ENCODE results near the gene SLC45A1. TPM values are rescaled to one million over a fixed set of nuclear protein-coding genes. Genes with fewer than 3 reads are reported as not detected.

Gene SLC45A1
- total and polyA plus RNA-seq, 9 of the 15 experiments (the other 6 are each of a cell fraction or from before 2014, with no cell fraction given) = not detected

- FAIRE-seq = no peak
- intact Hi-C loops (cut with micrococcal nuclease) = no loop called here
Observed at GRCh38 chr1:8364528-8365442, 46.9 kb downstream of the SLC45A1 start.

More at GRCh38 chr1:8364528-8365442, 46.9 kb downstream of the SLC45A1 start:
- H2AFZ ChIP-seq (ENCODE audit: low read depth, low read length) = no peak overlapping the region
- no peaks in the 10 kb centered on the region for H3K9me1 ChIP-seq (ENCODE audit: control insufficient read depth, insufficient read depth, low read length)
- peak overlapping the region in 1 of 2 experiments; percentile 61; a peak in 1 of 4 replicates for H3K9ac ChIP-seq (ENCODE audit: insufficient read depth in 1 of 2, low read depth in 2 of 2, low read length in 2 of 2)
- H3K27me3 ChIP-seq (ENCODE audit: control insufficient read depth in 2 of 2, insufficient read depth in 2 of 2, low read length in 2 of 2) = no peaks in the 10 kb centered on the region
- DNase-seq (ENCODE audit: extremely low read depth in 1 of 4, low spot score in 3 of 4) = peak in 1 of 4 experiments; percentile 34
- no peaks in the 10 kb centered on the region for H3K79me2 ChIP-seq (ENCODE audit: control insufficient read depth, insufficient read depth, low read length)
- TF ChIP-seq CBX1 (IDR thresholded peaks at IDR 0.05; ENCODE audit: low read depth) = no peak
- TF ChIP-seq TCF3 (CRISPR knock-in tag; IDR thresholded peaks at IDR 0.05) = no peak
- no peak for TF ChIP-seq DLX4 (CRISPR knock-in tag; IDR thresholded peaks at IDR 0.05)
- TF ChIP-seq ADNP (tag; IDR thresholded peaks at IDR 0.05) = no peak
- no peak for TF ChIP-seq GATAD2A (IDR thresholded peaks at IDR 0.05)
- no peak overlapping the region for H3K4me3 ChIP-seq
- ChIA-PET CTCF (ENCODE audit: low intra/inter-chr PET ratio) (no interaction called here), POLR2A (no interaction called here)
- peaks cover 0 to 17% of the 10 kb centered on the region in 2 experiments; a peak in 1 of 5 replicates for H3K4me1 ChIP-seq (replicated peaks in 1 of 2; ENCODE audit: control insufficient read depth in 2 of 2, insufficient read depth in 2 of 2, low read length in 2 of 2)
- 0 out of 2 replicates have a peak, but pooled peaks cover 4% of the 10 kb centered on the region for H4K20me1 ChIP-seq (replicated peaks; ENCODE audit: control insufficient read depth, insufficient read depth, low read length)
- no peak overlapping the region for H3K4me2 ChIP-seq (ENCODE audit: insufficient read depth, low read length)
- no TSS peak for BruUV-seq (replicated peaks)
- H3K9me3 ChIP-seq (replicated peaks; ENCODE audit: control insufficient read depth, insufficient read depth, low read depth, low read length) = no peaks in the 10 kb centered on the region
- 93% methylated on average over 27 of the region's 29 CpGs for WGBS (ENCODE audit: insufficient coverage, low coverage, missing lambda C conversion rate)
- no peak for ATAC-seq
- H3K36me3 ChIP-seq (ENCODE audit: control insufficient read depth, insufficient read depth, low read length) = peaks cover 41% of the 10 kb centered on the region; the same call in 2 of the 3 replicates
- no peak overlapping the region for H3K27ac ChIP-seq (ENCODE audit: extremely low read depth, low read depth, low read length)
- in situ Hi-C loops (cut with MboI) = no loop called here

Measured in K562 (cell line).